ENCODE results near the gene DIP2A.
A peak's percentile ranks its signal among the peaks of the same experiment; 100 is the strongest.

The DIP2A gene

GRCh38 chr21:46597031-46597430 is 138.3 kb downstream of the DIP2A start:
- WGBS, 2 experiments (ENCODE audit: insufficient coverage in 2 of 2), result 92 to 93% methylated on average over 6 to 8 of the region's 8 CpGs
- H3K4me1 ChIP-seq (ENCODE audit: control insufficient read depth, insufficient read depth, low read length, poor library complexity, severe bottlenecking), result peaks cover 29% of the 10 kb centered on the region
- H3K9me3 ChIP-seq (ENCODE audit: control insufficient read depth, low read length), result peaks cover 14% of the 10 kb centered on the region
- no peak overlapping the region for H3K27ac ChIP-seq (ENCODE audit: low read depth, low read length, severe bottlenecking)
- H3K36me3 ChIP-seq (ENCODE audit: control insufficient read depth, insufficient read depth, low read length), result no peaks in the 10 kb centered on the region
- no peak overlapping the region for H3K4me3 ChIP-seq (ENCODE audit: extremely low read depth, insufficient read depth, low read length, poor library complexity, severe bottlenecking)

GRCh38 chr21:46597896-46598343 is 139.2 kb downstream of the DIP2A start:
- 94 to 95% methylated on average over 17 to 20 of the region's 20 CpGs for WGBS, 2 experiments (ENCODE audit: insufficient coverage in 2 of 2)
- Histone ChIP-seq H3K4me3 (ENCODE audit: extremely low read depth, insufficient read depth, low read length, poor library complexity, severe bottlenecking) (no peak overlapping the region), H3K4me1 (ENCODE audit: control insufficient read depth, insufficient read depth, low read length, poor library complexity, severe bottlenecking) (peaks cover 35% of the 10 kb centered on the region), H3K36me3 (ENCODE audit: control insufficient read depth, insufficient read depth, low read length) (no peaks in the 10 kb centered on the region), H3K9me3 (ENCODE audit: control insufficient read depth, low read length) (peaks cover 14% of the 10 kb centered on the region), H3K27ac (ENCODE audit: low read depth, low read length, severe bottlenecking) (no peak overlapping the region)

- Histone ChIP-seq H3K36me3 (ENCODE audit: control insufficient read depth, insufficient read depth, low read length) (no peaks in the 10 kb centered on the region), H3K27ac (ENCODE audit: low read depth, low read length, severe bottlenecking) (peak overlapping the region; percentile 85), H3K9me3 (ENCODE audit: control insufficient read depth, low read length) (peaks cover 8% of the 10 kb centered on the region), H3K4me3 (ENCODE audit: extremely low read depth, insufficient read depth, low read length, poor library complexity, severe bottlenecking) (no peak overlapping the region), H3K4me1 (ENCODE audit: control insufficient read depth, insufficient read depth, low read length, poor library complexity, severe bottlenecking) (peaks cover 35% of the 10 kb centered on the region)
- 90 to 93% methylated on average over 32 to 35 of the region's 38 CpGs for WGBS, 2 experiments (ENCODE audit: insufficient coverage in 2 of 2)
These were observed 140.2 kb downstream of the DIP2A start for GRCh38 chr21:46598581-46599572.

GRCh38 chr21:46600305-46600704 is 141.6 kb downstream of the DIP2A start:
- H3K4me1 ChIP-seq (ENCODE audit: control insufficient read depth, insufficient read depth, low read length, poor library complexity, severe bottlenecking), result peaks cover 35% of the 10 kb centered on the region
- no peaks in the 10 kb centered on the region for H3K36me3 ChIP-seq (ENCODE audit: control insufficient read depth, insufficient read depth, low read length)
- no peak overlapping the region for H3K4me3 ChIP-seq (ENCODE audit: extremely low read depth, insufficient read depth, low read length, poor library complexity, severe bottlenecking)
- 80 to 92% methylated on average over 3 to 4 of the region's 5 CpGs for WGBS, 2 experiments (ENCODE audit: insufficient coverage in 2 of 2)
- no peak overlapping the region for H3K27ac ChIP-seq (ENCODE audit: low read depth, low read length, severe bottlenecking)
- peaks cover 3% of the 10 kb centered on the region for H3K9me3 ChIP-seq (ENCODE audit: control insufficient read depth, low read length)

GRCh38 chr21:46600978-46601377 is 142.3 kb downstream of the DIP2A start:
- Histone ChIP-seq H3K36me3 (ENCODE audit: control insufficient read depth, insufficient read depth, low read length) (no peaks in the 10 kb centered on the region), H3K9me3 (ENCODE audit: control insufficient read depth, low read length) (peaks cover 3% of the 10 kb centered on the region), H3K4me3 (ENCODE audit: extremely low read depth, insufficient read depth, low read length, poor library complexity, severe bottlenecking) (no peak overlapping the region), H3K4me1 (ENCODE audit: control insufficient read depth, insufficient read depth, low read length, poor library complexity, severe bottlenecking) (peaks cover 35% of the 10 kb centered on the region), H3K27ac (ENCODE audit: low read depth, low read length, severe bottlenecking) (no peak overlapping the region)
- WGBS, 2 experiments (ENCODE audit: insufficient coverage in 2 of 2), result 84 to 95% methylated on average over 6 of the region's 9 CpGs

- 48 to 77% methylated on average over 3 to 4 of the region's 9 CpGs for WGBS, 2 experiments (ENCODE audit: insufficient coverage in 2 of 2)
- Histone ChIP-seq H3K4me1 (ENCODE audit: control insufficient read depth, insufficient read depth, low read length, poor library complexity, severe bottlenecking) (peaks cover 35% of the 10 kb centered on the region), H3K9me3 (ENCODE audit: control insufficient read depth, low read length) (no peaks in the 10 kb centered on the region), H3K27ac (ENCODE audit: low read depth, low read length, severe bottlenecking) (no peak overlapping the region), H3K36me3 (ENCODE audit: control insufficient read depth, insufficient read depth, low read length) (no peaks in the 10 kb centered on the region), H3K4me3 (ENCODE audit: extremely low read depth, insufficient read depth, low read length, poor library complexity, severe bottlenecking) (no peak overlapping the region)
These were observed 144.5 kb downstream of the DIP2A start for GRCh38 chr21:46603228-46603627.

GRCh38 chr21:46604329-46604974 is 145.8 kb downstream of the DIP2A start:
- Histone ChIP-seq H3K27ac (ENCODE audit: low read depth, low read length, severe bottlenecking) (no peak overlapping the region), H3K4me3 (ENCODE audit: extremely low read depth, insufficient read depth, low read length, poor library complexity, severe bottlenecking) (no peak overlapping the region), H3K4me1 (ENCODE audit: control insufficient read depth, insufficient read depth, low read length, poor library complexity, severe bottlenecking) (peaks cover 24% of the 10 kb centered on the region)

GRCh38 chr21:46604975-46605766 is 146.5 kb downstream of the DIP2A start, which contains the start of gene S100B:
S100B (minus strand) TSS chr21:46605082; CDS start chr21:46602415, 2,667 bp downstream.
- 74 to 75% methylated on average over 12 to 15 of the region's 15 CpGs for WGBS, 2 experiments (ENCODE audit: insufficient coverage in 2 of 2)
- Histone ChIP-seq H3K27ac (ENCODE audit: low read depth, low read length, severe bottlenecking) (no peak within 1 kb of the TSS), H3K36me3 (ENCODE audit: control insufficient read depth, insufficient read depth, low read length) (no peaks in the 10 kb centered on the region), H3K4me3 (ENCODE audit: extremely low read depth, insufficient read depth, low read length, poor library complexity, severe bottlenecking) (no peak within 1 kb of the TSS), H3K4me1 (ENCODE audit: control insufficient read depth, insufficient read depth, low read length, poor library complexity, severe bottlenecking) (peaks cover 17% of the 10 kb centered on the region), H3K9me3 (ENCODE audit: control insufficient read depth, low read length) (no peaks in the 10 kb centered on the region)

More at GRCh38 chr21:46604329-46604974, 145.8 kb downstream of the DIP2A start:
- no peaks in the 10 kb centered on the region for H3K36me3 ChIP-seq (ENCODE audit: control insufficient read depth, insufficient read depth, low read length)
- H3K9me3 ChIP-seq (ENCODE audit: control insufficient read depth, low read length), result no peaks in the 10 kb centered on the region
- WGBS, 2 experiments (ENCODE audit: insufficient coverage in 2 of 2), result 82 to 84% methylated on average over 3 to 5 of the region's 9 CpGs

- Histone ChIP-seq H3K9me3 (ENCODE audit: control insufficient read depth, low read length) (peaks cover 5% of the 10 kb centered on the region), H3K4me3 (ENCODE audit: extremely low read depth, insufficient read depth, low read length, poor library complexity, severe bottlenecking) (no peak overlapping the region), H3K36me3 (ENCODE audit: control insufficient read depth, insufficient read depth, low read length) (no peaks in the 10 kb centered on the region), H3K27ac (ENCODE audit: low read depth, low read length, severe bottlenecking) (no peak overlapping the region), H3K4me1 (ENCODE audit: control insufficient read depth, insufficient read depth, low read length, poor library complexity, severe bottlenecking) (peaks cover 13% of the 10 kb centered on the region)
- 90 to 96% methylated on average over 7 to 11 of the region's 14 CpGs for WGBS, 2 experiments (ENCODE audit: insufficient coverage in 2 of 2)
These were observed 147.2 kb downstream of the DIP2A start for GRCh38 chr21:46605767-46606426.

GRCh38 chr21:46606427-46606813 is 147.7 kb downstream of the DIP2A start:
- WGBS, 2 experiments (ENCODE audit: insufficient coverage in 2 of 2), result 91 to 95% methylated on average over 5 to 6 of the region's 7 CpGs
- Histone ChIP-seq H3K36me3 (ENCODE audit: control insufficient read depth, insufficient read depth, low read length) (no peaks in the 10 kb centered on the region), H3K27ac (ENCODE audit: low read depth, low read length, severe bottlenecking) (no peak overlapping the region), H3K4me1 (ENCODE audit: control insufficient read depth, insufficient read depth, low read length, poor library complexity, severe bottlenecking) (peaks cover 10% of the 10 kb centered on the region), H3K4me3 (ENCODE audit: extremely low read depth, insufficient read depth, low read length, poor library complexity, severe bottlenecking) (no peak overlapping the region), H3K9me3 (ENCODE audit: control insufficient read depth, low read length) (peaks cover 5% of the 10 kb centered on the region)
